GM12878 (cell line): Measurements from ENCODE around the gene ZFP36. TPM values are rescaled to one million over a fixed set of nuclear protein-coding genes. Genes with fewer than 3 reads are reported as not detected.
A peak's percentile ranks its signal among the peaks of the same experiment; 100 is the strongest.

ENCODE experiments used
- ATF3 ChIP-seq: IDR thresholded peaks from 2 replicates; pipeline ENCODE4 v1.6.1; 2011; ENCODE audit warnings: low read depth, mild to moderate bottlenecking, low read length, moderate library complexity, borderline replicate concordance; ENCODE audit errors: extremely low read depth
- BACH1 ChIP-seq: fragments of 450-650 bp; IDR thresholded peaks from 2 replicates; pipeline ENCODE4 v1.6.1; 2017; ENCODE audit warnings: mild to moderate bottlenecking, borderline replicate concordance
- BRCA1 ChIP-seq: IDR thresholded peaks from 2 replicates; pipeline ENCODE4 v1.6.1; 2011; ENCODE audit warnings: low read depth, low read length, improper control_type of control experiment
- CBFB ChIP-seq: IDR thresholded peaks from 2 replicates; pipeline ENCODE4 v1.6.1; 2016; ENCODE audit warnings: antibody characterized with exemption, low read depth
- CBX3 ChIP-seq: fragments of 200-600 bp; sonication (generic); IDR thresholded peaks from 2 replicates; pipeline ENCODE4 v1.6.1; 2016; ENCODE audit warnings: low read depth, borderline replicate concordance
- CEBPZ ChIP-seq: fragments of 150-350 bp; IDR thresholded peaks from 2 replicates; pipeline ENCODE4 v1.6.1; 2016; ENCODE audit warnings: low read depth, low read length
- EZH2 ChIP-seq: IDR thresholded peaks from 2 replicates; pipeline ENCODE4 v1.6.1; 2012; ENCODE audit warnings: low read depth, mild to moderate bottlenecking, control low read depth, inconsistent platforms, low read length, borderline replicate concordance; ENCODE audit not compliant: control insufficient read depth
- FOXM1 ChIP-seq: IDR thresholded peaks from 2 replicates; pipeline ENCODE4 v1.6.1; 2012; ENCODE audit warnings: low read depth, mild to moderate bottlenecking, inconsistent platforms, low read length, moderate library complexity
- HCFC1 ChIP-seq: fragments of 150-350 bp; IDR thresholded peaks from 2 replicates; pipeline ENCODE4 v1.6.1; 2014; ENCODE audit warnings: low read length
- HDAC2 ChIP-seq: fragments of 200-600 bp; sonication (generic); IDR thresholded peaks from 2 replicates; pipeline ENCODE4 v1.6.1; 2017
- MTA3 ChIP-seq: IDR thresholded peaks from 2 replicates; pipeline ENCODE4 v1.6.1; 2012; ENCODE audit warnings: low read length, inconsistent platforms, borderline replicate concordance
- NFYA ChIP-seq: IDR thresholded peaks from 2 replicates; pipeline ENCODE4 v1.6.1; 2011; ENCODE audit warnings: low read depth, mild to moderate bottlenecking, low read length, improper control_type of control experiment, borderline replicate concordance
- NFYB ChIP-seq: IDR thresholded peaks from 2 replicates; pipeline ENCODE4 v1.6.1; 2011; ENCODE audit warnings: low read depth, mild to moderate bottlenecking, low read length, improper control_type of control experiment, moderate library complexity; ENCODE audit not compliant: insufficient read depth
- PAX8 ChIP-seq: fragments of 450-650 bp; IDR thresholded peaks from 2 replicates; pipeline ENCODE4 v1.6.1; 2017; ENCODE audit warnings: mild to moderate bottlenecking, moderate library complexity
- PBX3 ChIP-seq: IDR thresholded peaks from 2 replicates; pipeline ENCODE4 v1.6.1; 2011; ENCODE audit warnings: mild to moderate bottlenecking, low read depth, low read length, moderate library complexity; ENCODE audit not compliant: insufficient replicate concordance
- POLR2A ChIP-seq: IDR thresholded peaks from 2 replicates; pipeline ENCODE4 v1.6.1; 2011; ENCODE audit warnings: low read depth, mild to moderate bottlenecking, low read length
- RB1 ChIP-seq: fragments of 450-650 bp; formaldehyde crosslinking; IDR thresholded peaks from 2 replicates; pipeline ENCODE4 v1.6.1; 2017; ENCODE audit warnings: mild to moderate bottlenecking, borderline replicate concordance
- SIX5 ChIP-seq: IDR thresholded peaks from 2 replicates; pipeline ENCODE4 v1.6.1; 2011; ENCODE audit warnings: mild to moderate bottlenecking, low read depth, low read length, moderate library complexity; ENCODE audit not compliant: severe bottlenecking
- SRF ChIP-seq, 2 experiments: IDR thresholded peaks; 2 replicates each; pipeline ENCODE4 v1.6.1; 2011; ENCODE audit warnings: low read depth in 2 of 2, low read length in 2 of 2, mild to moderate bottlenecking in 1 of 2, moderate library complexity in 1 of 2
- STAT1 ChIP-seq: fragments of 450-650 bp; conservative IDR thresholded peaks from 2 replicates; pipeline ENCODE4 v1.6.1; 2014; ENCODE audit warnings: antibody characterized with exemption, mild to moderate bottlenecking
- ZNF207 ChIP-seq: fragments of 450-650 bp; IDR thresholded peaks from 2 replicates; pipeline ENCODE4 v1.6.1; 2014; ENCODE audit warnings: antibody characterized with exemption, mild to moderate bottlenecking, borderline replicate concordance
- ZNF687 ChIP-seq: fragments of 450-650 bp; IDR thresholded peaks from 2 replicates; pipeline ENCODE4 v1.6.1; 2017; ENCODE audit warnings: mild to moderate bottlenecking, moderate library complexity
- polyA plus RNA-seq, 11 experiments: library from polyadenylated mRNA; depleted of rRNA in 4 of 11; unstranded in 6 of 11; stranded (reverse) in 5 of 11; fragments of >200 nt; fragmentation: Nextera tagmentation in 4 of 11; fragmentation: Illumina TruSeq in 1 of 11; extraction: Ambion mirVana in 4 of 11; extraction: Trizol in 1 of 11; gene quantifications; 1 replicate in 1 of 11; 2 replicates in 10 of 11; pipeline versions ENCODE4 v1.2.1 to v1.2.3, GENCODE V29; 2011 to 2016; ENCODE audit warnings: inconsistent platforms in 2 of 11, missing spikeins in 2 of 11, low read depth in 1 of 11
- total RNA-seq, 4 experiments: library from RNA; depleted of rRNA in 3 of 4; stranded (reverse); fragments of >200 nt in 3 of 4; fragmentation: Illumina TruSeq in 1 of 4; extraction: Trizol in 1 of 4; gene quantifications; 2 replicates each; pipeline versions ENCODE4 v1.2.1 to v1.2.3, GENCODE V29; 2013 to 2021

ZFP36 gene
- total and polyA plus RNA-seq, 10 of the 15 experiments (the other 5 are each of a cell fraction or from before 2014, with no cell fraction given), result 5.3 to 55.0 (median 18.1) TPM

GRCh38 chr19:39406656-39407409, at the start of gene ZFP36 (continued):
- TF ChIP-seq CEBPZ (no peak), ZNF207 (peak; percentile 83), SIX5 (no peak), STAT1 (0 out of 2 replicates have a peak, but pooled peaks have one; percentile 45), ATF3 (no peak), NFYB (no peak), ZNF687 (peak; percentile 99), BACH1 (peak; percentile 93), CBX3 (no peak), NFYA (no peak), FOXM1 (no peak), SRF (IDR thresholded peaks at IDR 0.05; ENCODE audit: low read depth in 2 of 2, low read length in 2 of 2) (peak; percentile 97 to 98), MTA3 (no peak), EZH2 (no peak), PAX8 (no peak), PBX3 (no peak), CBFB (peak; percentile 93), POLR2A (peak; percentile 94), RB1 (peak; percentile 88), BRCA1 (no peak), HCFC1 (peak; percentile 12; the same call in 1 of the 2 replicates), HDAC2 (no peak)
